Osteocyte (in vitro differentiated cells): ENCODE measurements around the gene MATK. TPM values are rescaled to one million over a fixed set of nuclear protein-coding genes. Genes with fewer than 3 reads are reported as not detected.
A peak's percentile ranks its signal among the peaks of the same experiment; 100 is the strongest.

Source experiments
- DNase-seq: peaks from one replicate; pipeline ENCODE4 v3.0.0; 2021; ENCODE audit warnings: mixed read lengths; ENCODE audit not compliant: unreplicated experiment; ENCODE audit errors: extremely low spot score
- H3K27ac Mint-ChIP-seq: one replicate; pipeline ENCODE4 v1.8.0; 2021; ENCODE audit warnings: mild to moderate bottlenecking, mixed read lengths; ENCODE audit not compliant: unreplicated experiment
- H3K27me3 Mint-ChIP-seq: one replicate; pipeline ENCODE4 v1.8.0; 2021; ENCODE audit warnings: mixed read lengths; ENCODE audit not compliant: unreplicated experiment
- H3K36me3 Mint-ChIP-seq: one replicate; pipeline ENCODE4 v1.8.0; 2021; ENCODE audit warnings: mixed read lengths; ENCODE audit not compliant: unreplicated experiment
- H3K4me1 Mint-ChIP-seq: one replicate; pipeline ENCODE4 v1.8.0; 2021; ENCODE audit warnings: mixed read lengths; ENCODE audit not compliant: unreplicated experiment
- H3K4me3 Mint-ChIP-seq: one replicate; pipeline ENCODE4 v1.8.0; 2021; ENCODE audit warnings: mild to moderate bottlenecking, moderate library complexity, mixed read lengths; ENCODE audit not compliant: unreplicated experiment
- H3K9me3 Mint-ChIP-seq: one replicate; pipeline ENCODE4 v1.8.0; 2021; ENCODE audit warnings: mixed read lengths; ENCODE audit not compliant: unreplicated experiment
- CTCF ChIP-seq: fragments of 200-600 bp; sonication (generic); IDR thresholded peaks from 2 replicates; pipeline ENCODE4 v1.5.0; 2021; ENCODE audit warnings: antibody characterized with exemption, mild to moderate bottlenecking, moderate library complexity
- total RNA-seq: library from RNA; stranded (reverse); gene quantifications from 2 replicates; pipeline ENCODE4 v1.2.1, GENCODE V29; 2021

MATK gene
- total RNA-seq, 1 donor from 2014 or later = not detected

GRCh38 chr19:3788996-3789778 lies 3.0 kb upstream of the MATK start:
- Mint-ChIP-seq H3K27me3 (peaks cover 44% of the 10 kb centered on the region), H3K36me3 (no peaks in the 10 kb centered on the region), H3K27ac (no peak overlapping the region), H3K4me1 (peaks cover 6% of the 10 kb centered on the region), H3K4me3 (no peak overlapping the region), H3K9me3 (peaks cover 7% of the 10 kb centered on the region)
- TF ChIP-seq CTCF = no peak
- DNase-seq = no peak

- Mint-ChIP-seq H3K4me3 (no peak overlapping the region), H3K4me1 (peaks cover 6% of the 10 kb centered on the region), H3K36me3 (no peaks in the 10 kb centered on the region), H3K27me3 (peaks cover 33% of the 10 kb centered on the region), H3K27ac (no peak overlapping the region), H3K9me3 (peaks cover 11% of the 10 kb centered on the region)
- no peak for TF ChIP-seq CTCF
- no peak for DNase-seq
Observed at GRCh38 chr19:3785451-3785937, 687 bp downstream of the MATK start.

GRCh38 chr19:3784607-3785450 lies 1.4 kb downstream of the MATK start:
- H3K9me3 Mint-ChIP-seq = peaks cover 10% of the 10 kb centered on the region
- no peak for DNase-seq
- H3K4me3 Mint-ChIP-seq = peak overlapping the region; percentile 18
- TF ChIP-seq CTCF = no peak
- H3K27ac Mint-ChIP-seq = no peak overlapping the region
- no peaks in the 10 kb centered on the region for H3K36me3 Mint-ChIP-seq
- peaks cover 6% of the 10 kb centered on the region for H3K4me1 Mint-ChIP-seq
- H3K27me3 Mint-ChIP-seq = peaks cover 27% of the 10 kb centered on the region

GRCh38 chr19:3783660-3784584 lies 2.3 kb downstream of the MATK start:
- Mint-ChIP-seq H3K27me3 (peaks cover 22% of the 10 kb centered on the region), H3K36me3 (no peaks in the 10 kb centered on the region), H3K4me1 (peaks cover 6% of the 10 kb centered on the region), H3K9me3 (peaks cover 10% of the 10 kb centered on the region), H3K27ac (no peak overlapping the region), H3K4me3 (no peak overlapping the region)
- TF ChIP-seq CTCF = peak; percentile 19
- DNase-seq = no peak
